ENCODE measurements around the gene PHLDA3. TPM values are rescaled to one million over a fixed set of nuclear protein-coding genes. Genes with fewer than 3 reads are reported as not detected.

PHLDA3 gene
- total and polyA plus RNA-seq, 2 donors (not counting 3 experiments of a cell fraction or from before 2014, with no cell fraction given): 21.4 to 29.5 TPM

GRCh38 chr1:201489643-201490261 is 20.8 kb upstream of the PHLDA3 start:
- intact Hi-C loops (cut with micrococcal nuclease): loop anchor here (1.0 kb wide), 1 partner anchor 14 kb away; no protein-coding TSS in a partner anchor
- no peak for TF ChIP-seq POLR2A (IDR thresholded peaks at IDR 0.05; ENCODE audit: low read depth, low read length)
- TF ChIP-seq MYC (IDR thresholded peaks at IDR 0.05; ENCODE audit: low read depth, low read length): no peak
- TF ChIP-seq EZH2 (IDR thresholded peaks at IDR 0.05; ENCODE audit: borderline replicate concordance, low read depth, low read length, severe bottlenecking): no peak
- no peak for TF ChIP-seq FOS (IDR thresholded peaks at IDR 0.05; ENCODE audit: borderline replicate concordance, insufficient read depth, low read length)
- TF ChIP-seq, protein P1, sequence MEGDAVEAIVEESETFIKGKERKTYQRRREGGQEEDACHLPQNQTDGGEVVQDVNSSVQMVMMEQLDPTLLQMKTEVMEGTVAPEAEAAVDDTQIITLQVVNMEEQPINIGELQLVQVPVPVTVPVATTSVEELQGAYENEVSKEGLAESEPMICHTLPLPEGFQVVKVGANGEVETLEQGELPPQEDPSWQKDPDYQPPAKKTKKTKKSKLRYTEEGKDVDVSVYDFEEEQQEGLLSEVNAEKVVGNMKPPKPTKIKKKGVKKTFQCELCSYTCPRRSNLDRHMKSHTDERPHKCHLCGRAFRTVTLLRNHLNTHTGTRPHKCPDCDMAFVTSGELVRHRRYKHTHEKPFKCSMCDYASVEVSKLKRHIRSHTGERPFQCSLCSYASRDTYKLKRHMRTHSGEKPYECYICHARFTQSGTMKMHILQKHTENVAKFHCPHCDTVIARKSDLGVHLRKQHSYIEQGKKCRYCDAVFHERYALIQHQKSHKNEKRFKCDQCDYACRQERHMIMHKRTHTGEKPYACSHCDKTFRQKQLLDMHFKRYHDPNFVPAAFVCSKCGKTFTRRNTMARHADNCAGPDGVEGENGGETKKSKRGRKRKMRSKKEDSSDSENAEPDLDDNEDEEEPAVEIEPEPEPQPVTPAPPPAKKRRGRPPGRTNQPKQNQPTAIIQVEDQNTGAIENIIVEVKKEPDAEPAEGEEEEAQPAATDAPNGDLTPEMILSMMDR (IDR thresholded peaks at IDR 0.05; ENCODE audit: extremely low read depth in 1 of 2, insufficient read depth in 1 of 2, low read depth in 1 of 2, low read length in 2 of 2): no peak
- TF ChIP-seq MAX (IDR thresholded peaks at IDR 0.05; ENCODE audit: insufficient read depth, insufficient read length): no peak
- no peak for TF ChIP-seq POLR2AphosphoS5 (IDR thresholded peaks at IDR 0.05; ENCODE audit: insufficient read depth, low read depth, low read length)
- no peak for TF ChIP-seq GATA2 (IDR thresholded peaks at IDR 0.05; ENCODE audit: insufficient read depth, insufficient read length, low read depth, low read length)
- TF ChIP-seq JUN (IDR thresholded peaks at IDR 0.05; ENCODE audit: borderline replicate concordance, insufficient read depth, insufficient read length, low read depth): no peak
- Histone ChIP-seq H3K4me2 (ENCODE audit: insufficient read depth, low read length) (peak overlapping the region; percentile 68), H3K9me3 (replicated peaks; ENCODE audit: control insufficient read depth, insufficient read depth, low read length) (no peaks in the 10 kb centered on the region), H3K79me2 (ENCODE audit: control insufficient read depth, insufficient read depth, low read length) (peaks cover 40% of the 10 kb centered on the region), H3K27me3 (ENCODE audit: control insufficient read depth in 2 of 2, insufficient read depth in 2 of 2, low read length in 2 of 2) (no peaks in the 10 kb centered on the region), H3K4me3 (replicated peaks in 1 of 3; ENCODE audit: insufficient read depth in 1 of 3, low read depth in 1 of 3, low read length in 3 of 3) (no peak overlapping the region), H3K4me1 (ENCODE audit: control insufficient read depth, extremely low read depth, insufficient read depth, low read length) (peaks cover 83% of the 10 kb centered on the region), H3K9me1 (replicated peaks; ENCODE audit: control insufficient read depth, extremely low read depth, insufficient read depth, low read length) (no peaks in the 10 kb centered on the region), H3K9ac (replicated peaks; ENCODE audit: extremely low read depth, insufficient read depth, low read length) (peak overlapping the region; percentile 14), H3K36me3 (ENCODE audit: control insufficient read depth in 2 of 2, extremely low read depth in 1 of 2, insufficient read depth in 2 of 2, low read length in 2 of 2) (peaks cover 7 to 13% of the 10 kb centered on the region in 2 experiments), H4K20me1 (replicated peaks; ENCODE audit: control insufficient read depth, extremely low read depth, insufficient read depth, low read length) (no peaks in the 10 kb centered on the region), H2AFZ (ENCODE audit: low read depth, low read length) (no peak overlapping the region), H3K27ac (ENCODE audit: insufficient read depth, low read depth, low read length) (peak overlapping the region; percentile 90)
- TSS peak; percentile 51 for BruUV-seq (replicated peaks)
- dilution Hi-C loops (cut with MboI; ENCODE audit: extremely low pct_ligation_motif_present, low sequenced_read_pairs): no loop called here
- peak; percentile 30 for DNase-seq (ENCODE audit: low read depth, low spot score)
- FAIRE-seq: no peak
- ChIA-PET POLR2A (interaction anchor here (0.5 to 7.3 kb wide), 3 partner anchors 15 to 471 kb away, joined by 3 to 124 read pairs (median 8); partner anchors contain the start of gene CSRP1), CTCF (interaction anchor here (1.0 to 28.3 kb wide), 5 partner anchors 9 to 54 kb away, joined by 3 to 1317 read pairs (median 4); partner anchors contain the start of gene CSRP1)
